ENCODE data around the gene NCAPG. TPM values are rescaled to one million over a fixed set of nuclear protein-coding genes. Genes with fewer than 3 reads are reported as not detected.

Gene NCAPG
- total and polyA plus RNA-seq, 9 of the 15 experiments (the other 6 are each of a cell fraction or from before 2014, with no cell fraction given) = 25.6 to 102 (median 65.3) TPM

- no TSS peak for BruUV-seq (replicated peaks)
- in situ Hi-C loops (cut with MboI) = no loop called here
- POLR2A ChIA-PET = no interaction called here
- no peak overlapping the region for H3K9ac ChIP-seq (ENCODE audit: insufficient read depth in 1 of 2, low read depth in 2 of 2, low read length in 2 of 2)
- DNase-seq (ENCODE audit: extremely low read depth in 1 of 4, low spot score in 3 of 4) = no peak
- CTCF ChIA-PET (ENCODE audit: low intra/inter-chr PET ratio) = no interaction called here
- no peak for FAIRE-seq
- H3K9me1 ChIP-seq (ENCODE audit: control insufficient read depth, insufficient read depth, low read length) = no peaks in the 10 kb centered on the region
- no peaks in the 10 kb centered on the region for H3K4me1 ChIP-seq (replicated peaks in 1 of 2; ENCODE audit: control insufficient read depth in 2 of 2, insufficient read depth in 2 of 2, low read length in 2 of 2)
- intact Hi-C loops (cut with micrococcal nuclease) = no loop called here
- H3K79me2 ChIP-seq (ENCODE audit: control insufficient read depth, insufficient read depth, low read length) = no peaks in the 10 kb centered on the region
- no peaks in the 10 kb centered on the region for H3K27me3 ChIP-seq (ENCODE audit: control insufficient read depth in 2 of 2, insufficient read depth in 2 of 2, low read length in 2 of 2)
- WGBS (ENCODE audit: insufficient coverage, low coverage, missing lambda C conversion rate) = 88% methylated on average over 2 of the region's 2 CpGs
- H3K36me3 ChIP-seq (ENCODE audit: control insufficient read depth, insufficient read depth, low read length) = no peaks in the 10 kb centered on the region
- ATAC-seq = no peak
- H2AFZ ChIP-seq (ENCODE audit: low read depth, low read length) = no peak overlapping the region
- no peak overlapping the region for H3K27ac ChIP-seq (ENCODE audit: extremely low read depth, low read depth, low read length)
- no peak for TF ChIP-seq MCM3 (IDR thresholded peaks at IDR 0.05)
- no peak for TF ChIP-seq ZNF124 (CRISPR knock-in tag; IDR thresholded peaks at IDR 0.05)
- TF ChIP-seq YBX1 (IDR thresholded peaks at IDR 0.05) = no peak
- no peak for TF ChIP-seq ZNF407 (IDR thresholded peaks at IDR 0.05; ENCODE audit: low read depth)
- TF ChIP-seq FOXK2 (conservative IDR thresholded peaks at IDR 0.05 in 1 of 2, IDR thresholded peaks at IDR 0.05 in 1 of 2; ENCODE audit: low read depth in 2 of 2) = no peak
- TF ChIP-seq SIRT6 (IDR thresholded peaks at IDR 0.05; ENCODE audit: low read depth, low read length) = no peak
- TF ChIP-seq SLC30A9 (CRISPR knock-in tag; IDR thresholded peaks at IDR 0.05) = no peak
- TF ChIP-seq ZNF76 (CRISPR knock-in tag; IDR thresholded peaks at IDR 0.05; ENCODE audit: borderline replicate concordance) = no peak
- TF ChIP-seq HNRNPLL (IDR thresholded peaks at IDR 0.05; ENCODE audit: low read depth, low read length, poor library complexity, severe bottlenecking) = no peak
- TF ChIP-seq JUN (IDR thresholded peaks at IDR 0.05; ENCODE audit: borderline replicate concordance, low read depth, low read length) = no peak
- TF ChIP-seq JUN (CRISPR knock-in tag; IDR thresholded peaks at IDR 0.05; ENCODE audit: borderline replicate concordance) = no peak
- TF ChIP-seq ZNF586 (CRISPR knock-in tag; conservative IDR thresholded peaks at IDR 0.05) = no peak
- no peak for TF ChIP-seq TARDBP (IDR thresholded peaks at IDR 0.05)
- no peaks in the 10 kb centered on the region for H4K20me1 ChIP-seq (replicated peaks; ENCODE audit: control insufficient read depth, insufficient read depth, low read length)
- no peaks in the 10 kb centered on the region for H3K9me3 ChIP-seq (replicated peaks; ENCODE audit: control insufficient read depth, insufficient read depth, low read depth, low read length)
- H3K4me3 ChIP-seq = no peak overlapping the region
- H3K4me2 ChIP-seq (ENCODE audit: insufficient read depth, low read length) = no peak overlapping the region
Observed at GRCh38 chr4:17866810-17867209, 56.0 kb downstream of the NCAPG start.

Data from K562 (cell line).